HepG2 (cell line): ENCODE measurements around the gene ARFGEF2.

ENCODE experiments used
- POLR2AphosphoS5 ChIP-seq: IDR thresholded peaks from 2 replicates; pipeline ENCODE4 v1.6.1; 2012; ENCODE audit warnings: low read depth, low read length
- ZMAT3 ChIP-seq: sonication (generic); formaldehyde crosslinking; conservative IDR thresholded peaks from 2 replicates; pipeline ENCODE4 v1.7.0; 2021; ENCODE audit warnings: missing genetic modification reagents
- ZSCAN25 ChIP-seq: sonication (generic); formaldehyde crosslinking; IDR thresholded peaks from 2 replicates; pipeline ENCODE4 v1.8.0; 2022; ENCODE audit warnings: mild to moderate bottlenecking, missing genetic modification reagents
- TF ChIP-seq, protein P1 (sequence below): sonication (generic); formaldehyde crosslinking; IDR thresholded peaks from 2 replicates; pipeline ENCODE4 v1.5.0; 2020; ENCODE audit warnings: mild to moderate bottlenecking, missing genetic modification reagents, moderate library complexity

DNA sequence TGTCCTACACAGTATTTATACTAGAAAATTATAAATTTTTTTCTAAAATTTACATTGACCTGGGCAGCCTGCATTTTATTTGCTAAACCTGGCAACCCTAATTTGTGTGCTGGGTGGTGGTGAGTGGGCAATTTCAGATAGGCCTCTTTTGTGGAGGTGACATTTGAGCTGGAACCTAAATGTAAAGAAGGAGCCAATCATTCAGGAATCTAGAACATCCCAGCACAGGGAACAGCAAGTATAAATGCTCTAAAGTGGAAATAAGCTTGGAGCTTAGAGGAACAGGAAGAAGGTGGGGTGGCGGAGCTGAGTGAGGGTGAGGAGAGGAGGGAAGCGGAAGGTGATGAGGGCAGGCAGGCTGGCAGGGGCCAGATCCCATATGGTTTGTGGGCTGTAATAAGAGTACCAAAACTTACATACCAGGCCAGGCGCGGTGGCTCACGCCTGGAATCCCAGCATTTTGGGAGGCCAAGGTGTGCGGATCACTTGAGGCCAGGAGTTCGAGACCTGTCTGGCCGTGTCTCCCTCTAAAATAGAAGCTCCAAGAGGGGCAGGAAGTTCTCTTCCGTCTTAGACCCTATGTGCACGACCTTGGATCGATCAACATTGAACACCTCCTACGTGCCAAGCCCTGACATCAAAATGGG is 124.1 kb downstream of the ARFGEF2 start:
- TF ChIP-seq POLR2AphosphoS5, result no peak
- TF ChIP-seq, protein P1, sequence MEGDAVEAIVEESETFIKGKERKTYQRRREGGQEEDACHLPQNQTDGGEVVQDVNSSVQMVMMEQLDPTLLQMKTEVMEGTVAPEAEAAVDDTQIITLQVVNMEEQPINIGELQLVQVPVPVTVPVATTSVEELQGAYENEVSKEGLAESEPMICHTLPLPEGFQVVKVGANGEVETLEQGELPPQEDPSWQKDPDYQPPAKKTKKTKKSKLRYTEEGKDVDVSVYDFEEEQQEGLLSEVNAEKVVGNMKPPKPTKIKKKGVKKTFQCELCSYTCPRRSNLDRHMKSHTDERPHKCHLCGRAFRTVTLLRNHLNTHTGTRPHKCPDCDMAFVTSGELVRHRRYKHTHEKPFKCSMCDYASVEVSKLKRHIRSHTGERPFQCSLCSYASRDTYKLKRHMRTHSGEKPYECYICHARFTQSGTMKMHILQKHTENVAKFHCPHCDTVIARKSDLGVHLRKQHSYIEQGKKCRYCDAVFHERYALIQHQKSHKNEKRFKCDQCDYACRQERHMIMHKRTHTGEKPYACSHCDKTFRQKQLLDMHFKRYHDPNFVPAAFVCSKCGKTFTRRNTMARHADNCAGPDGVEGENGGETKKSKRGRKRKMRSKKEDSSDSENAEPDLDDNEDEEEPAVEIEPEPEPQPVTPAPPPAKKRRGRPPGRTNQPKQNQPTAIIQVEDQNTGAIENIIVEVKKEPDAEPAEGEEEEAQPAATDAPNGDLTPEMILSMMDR (CRISPR knock-in tag), result no peak
- TF ChIP-seq ZMAT3, result peak; percentile 62; the same call in 1 of the 2 replicates
- TF ChIP-seq ZSCAN25, result no peak
